ENCODE results near the gene RIMKLA.

GRCh38 chr1:42434340-42434739 is 53.7 kb downstream of the RIMKLA start:
- TF ChIP-seq CTCF (conservative IDR thresholded peaks at IDR 0.05; ENCODE audit: low read length): no peak
- no peak for TF ChIP-seq EZH2phosphoT487 (IDR thresholded peaks at IDR 0.05; ENCODE audit: borderline replicate concordance, low read depth, low read length)
